Lung (tissue), 12 donors: ENCODE results near the gene TTC22. TPM values are rescaled to one million over a fixed set of nuclear protein-coding genes. Genes with fewer than 3 reads are reported as not detected.

ENCODE experiments used
- ATAC-seq: fragments of 200-7000 bp; cut with Tn5 transposase; one replicate; pipeline ENCODE4 v1.9.1; 2020; ENCODE audit warnings: moderate number of reproducible peaks; ENCODE audit not compliant: insufficient read depth, low FRiP score
- DNase-seq, 3 donors: peaks; one replicate each; pipeline ENCODE4 v3.0.0-alpha.2; 2013 to 2017
- H3K27ac ChIP-seq, 2 donors: one replicate each; pipeline ENCODE4 v1.5.1; 2013; ENCODE audit warnings: mild to moderate bottlenecking in 2 of 2, moderate library complexity in 2 of 2, control low read depth in 1 of 2, inconsistent platforms in 1 of 2, low read depth in 1 of 2, low read length in 1 of 2
- H3K27me3 ChIP-seq, 3 donors: one replicate each; pipeline ENCODE4 v1.5.1; 2013; ENCODE audit warnings: low read length in 2 of 3; ENCODE audit not compliant: control insufficient read depth in 3 of 3, insufficient read depth in 3 of 3
- H3K36me3 ChIP-seq, 4 donors: one replicate each; pipeline ENCODE4 v1.5.1; 2013; ENCODE audit warnings: low read length in 4 of 4, mild to moderate bottlenecking in 1 of 4, moderate library complexity in 1 of 4; ENCODE audit not compliant: control insufficient read depth in 4 of 4, insufficient read depth in 4 of 4
- H3K4me1 ChIP-seq, 5 donors: one replicate each; pipeline ENCODE4 v1.5.1; 2013; ENCODE audit warnings: low read length in 5 of 5, mild to moderate bottlenecking in 2 of 5, moderate library complexity in 1 of 5; ENCODE audit not compliant: control insufficient read depth in 5 of 5, insufficient read depth in 5 of 5
- H3K4me3 ChIP-seq: one replicate; pipeline ENCODE4 v1.5.1; 2013; ENCODE audit warnings: mild to moderate bottlenecking, control low read depth, moderate library complexity
- H3K9ac ChIP-seq, 2 donors: one replicate each; pipeline ENCODE4 v1.5.1; 2013; ENCODE audit warnings: low read length in 2 of 2, control low read depth in 1 of 2; ENCODE audit not compliant: insufficient read depth in 1 of 2
- H3K9me3 ChIP-seq, 4 donors: one replicate each; pipeline ENCODE4 v1.5.1; 2013; ENCODE audit warnings: low read length in 3 of 4, mild to moderate bottlenecking in 1 of 4, moderate library complexity in 1 of 4; ENCODE audit not compliant: control insufficient read depth in 4 of 4, insufficient read depth in 3 of 4
- WGBS, 2 donors: extraction: QIAGEN DNeasy Blood & Tissue Kit; methylation state at CpG; one replicate each; pipeline ENCODE4 v1.1.7; 2013; 5-methylcytosine and 5-hydroxymethylcytosine counted together
- polyA plus RNA-seq, 2 donors: library from polyadenylated mRNA; stranded (reverse); fragments of 200-250 nt; gene quantifications; one replicate each; pipeline ENCODE4 v1.2.1, GENCODE V29; 2013
- total RNA-seq, 2 donors: library from RNA; depleted of rRNA in 1 of 2; stranded (reverse); fragments of >200 nt in 1 of 2; gene quantifications; one replicate each; pipeline ENCODE4 v1.2.1, GENCODE V29; 2014 to 2021
- TF ChIP-seq, protein P1 (sequence below): IDR thresholded peaks from 2 replicates; pipeline ENCODE4 v1.5.1; 2012; ENCODE audit warnings: mild to moderate bottlenecking; ENCODE audit errors: control extremely low read depth, extremely low read depth
- donor health status: control.
- donor health status: control.
- donor health status: Bipolar disorder and iron deficiency.
- donor health status: healthy.
- donor health status: DM: yes; HTN: yes; CAD: no.

TTC22 gene
- total and polyA plus RNA-seq, 4 donors: 2.9 to 6.6 (median 3.5) TPM

DNA sequence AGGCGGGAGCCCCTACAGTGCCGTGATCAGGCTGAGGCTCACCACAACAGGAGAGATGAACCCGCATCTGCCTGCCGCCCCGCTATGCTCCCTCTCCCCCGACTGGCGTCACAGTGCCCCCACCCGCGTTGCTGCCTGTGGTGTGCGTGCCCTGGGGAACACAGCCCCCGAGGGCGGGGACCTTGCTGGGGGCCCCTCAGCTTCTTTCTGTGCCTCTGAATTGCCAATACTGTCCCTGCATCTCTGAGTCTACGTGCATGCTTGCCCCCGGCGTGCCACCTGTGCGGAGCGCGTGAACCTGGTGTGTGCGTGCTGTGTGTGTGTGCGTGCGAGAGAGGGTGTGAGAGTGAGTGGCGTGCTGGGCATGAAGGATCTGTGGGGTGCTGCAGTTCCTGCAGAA, 47.1 kb downstream of the TTC22 start:
- TF ChIP-seq, protein P1, sequence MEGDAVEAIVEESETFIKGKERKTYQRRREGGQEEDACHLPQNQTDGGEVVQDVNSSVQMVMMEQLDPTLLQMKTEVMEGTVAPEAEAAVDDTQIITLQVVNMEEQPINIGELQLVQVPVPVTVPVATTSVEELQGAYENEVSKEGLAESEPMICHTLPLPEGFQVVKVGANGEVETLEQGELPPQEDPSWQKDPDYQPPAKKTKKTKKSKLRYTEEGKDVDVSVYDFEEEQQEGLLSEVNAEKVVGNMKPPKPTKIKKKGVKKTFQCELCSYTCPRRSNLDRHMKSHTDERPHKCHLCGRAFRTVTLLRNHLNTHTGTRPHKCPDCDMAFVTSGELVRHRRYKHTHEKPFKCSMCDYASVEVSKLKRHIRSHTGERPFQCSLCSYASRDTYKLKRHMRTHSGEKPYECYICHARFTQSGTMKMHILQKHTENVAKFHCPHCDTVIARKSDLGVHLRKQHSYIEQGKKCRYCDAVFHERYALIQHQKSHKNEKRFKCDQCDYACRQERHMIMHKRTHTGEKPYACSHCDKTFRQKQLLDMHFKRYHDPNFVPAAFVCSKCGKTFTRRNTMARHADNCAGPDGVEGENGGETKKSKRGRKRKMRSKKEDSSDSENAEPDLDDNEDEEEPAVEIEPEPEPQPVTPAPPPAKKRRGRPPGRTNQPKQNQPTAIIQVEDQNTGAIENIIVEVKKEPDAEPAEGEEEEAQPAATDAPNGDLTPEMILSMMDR: no peak
- H3K27ac ChIP-seq: no peak overlapping the region
- H3K9me3 ChIP-seq: no peaks in the 10 kb centered on the region
- no peaks in the 10 kb centered on the region for H3K4me1 ChIP-seq
- H3K4me3 ChIP-seq: no peak overlapping the region
- ATAC-seq (no peak), DNase-seq (no peak)
- no peak overlapping the region for H3K9ac ChIP-seq
- no peaks in the 10 kb centered on the region for H3K27me3 ChIP-seq
- peaks cover 0 to 12% (median 10%) of the 10 kb centered on the region in 4 donors for H3K36me3 ChIP-seq
- 93 to 95% methylated on average over 22 of the region's 22 CpGs for WGBS, 2 donors

DNA sequence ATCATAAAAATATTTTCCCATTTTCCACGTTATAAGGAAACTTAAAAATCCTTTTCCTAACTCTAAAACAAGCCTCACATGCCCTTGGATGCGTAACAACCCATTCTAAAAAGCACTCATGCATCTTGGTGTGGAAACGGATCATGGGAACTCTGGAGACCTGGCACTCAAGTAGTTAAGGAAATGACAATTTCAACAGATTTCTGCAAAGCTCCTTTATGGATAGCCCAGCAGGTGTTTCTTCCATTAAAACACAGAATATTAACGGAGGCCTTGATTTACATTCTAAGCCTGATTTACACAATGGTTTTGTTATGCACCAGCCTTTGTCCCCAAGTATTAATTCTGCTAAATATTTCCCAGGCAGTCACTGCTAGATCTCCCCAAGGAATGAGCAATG, 49.7 kb downstream of the TTC22 start:
- TF ChIP-seq, protein P1: no peak
- H3K4me1 ChIP-seq: peaks cover 0 to 3% (median 0%) of the 10 kb centered on the region in 5 donors
- 73 to 79% methylated on average over 4 of the region's 4 CpGs for WGBS, 2 donors

DNA sequence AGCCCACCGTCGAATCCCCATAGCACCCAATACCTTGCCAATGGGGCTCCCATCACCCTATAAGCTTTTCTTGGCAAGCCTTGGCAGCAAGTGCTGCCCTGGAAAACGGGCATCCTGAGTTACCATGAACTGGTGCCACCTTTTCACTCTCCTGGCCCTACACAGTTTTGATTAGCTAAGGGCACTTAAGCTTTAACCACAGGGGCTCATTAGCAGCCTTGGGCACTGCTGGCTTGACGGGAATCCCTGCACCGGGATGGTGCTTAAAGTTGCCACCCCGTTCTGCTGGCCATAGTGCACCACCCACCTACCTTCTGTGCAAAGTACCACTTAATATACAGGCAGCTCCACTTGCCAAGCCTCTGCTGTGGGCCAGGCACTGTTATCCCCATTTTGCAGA, 50.5 kb downstream of the TTC22 start:
- no peak for ATAC-seq
- WGBS, 2 donors: 68 to 87% methylated on average over 6 of the region's 6 CpGs

More for the DNA sequence above, 49.7 kb downstream of the TTC22 start:
- no peak overlapping the region for H3K4me3 ChIP-seq
- H3K27ac ChIP-seq: no peak overlapping the region
- no peak overlapping the region for H3K9ac ChIP-seq
- no peaks in the 10 kb centered on the region for H3K27me3 ChIP-seq
- DNase-seq (no peak), ATAC-seq (no peak)
- no peaks in the 10 kb centered on the region for H3K9me3 ChIP-seq
- no peaks in the 10 kb centered on the region for H3K36me3 ChIP-seq

More for the DNA sequence above, 50.5 kb downstream of the TTC22 start:
- Histone ChIP-seq H3K9ac (no peak overlapping the region), H3K27me3 (no peaks in the 10 kb centered on the region), H3K4me1 (peaks cover 0 to 3% (median 0%) of the 10 kb centered on the region in 5 donors), H3K36me3 (peaks cover 0 to under 1% (median 0%) of the 10 kb centered on the region in 4 donors), H3K4me3 (no peak overlapping the region), H3K9me3 (no peaks in the 10 kb centered on the region), H3K27ac (no peak overlapping the region)
- DNase-seq: no peak
- TF ChIP-seq, protein P1: no peak
